LNCaP clone FGC (cell line): ENCODE results near the gene TANGO2.

Experiments
- DNase-seq: peaks from one replicate; pipeline ENCODE4 v3.0.0-alpha.2; 2011; ENCODE audit warnings: low read depth
- H3K4me3 ChIP-seq: 2 replicates; pipeline ENCODE4 v1.5.1; 2011; ENCODE audit warnings: mild to moderate bottlenecking, low read depth, low read length, control low read depth
- CTCF ChIP-seq: IDR thresholded peaks from 2 replicates; pipeline ENCODE4 v1.5.1; 2012; ENCODE audit warnings: mild to moderate bottlenecking; ENCODE audit not compliant: control insufficient read depth, insufficient read depth; ENCODE audit errors: extremely low read depth

The TANGO2 gene

GRCh38 chr22:20021196-20022181, 579 bp downstream of the TANGO2 start:
- no peak for DNase-seq
- peak overlapping the region; percentile 89 for H3K4me3 ChIP-seq
- no peak for TF ChIP-seq CTCF

DNA sequence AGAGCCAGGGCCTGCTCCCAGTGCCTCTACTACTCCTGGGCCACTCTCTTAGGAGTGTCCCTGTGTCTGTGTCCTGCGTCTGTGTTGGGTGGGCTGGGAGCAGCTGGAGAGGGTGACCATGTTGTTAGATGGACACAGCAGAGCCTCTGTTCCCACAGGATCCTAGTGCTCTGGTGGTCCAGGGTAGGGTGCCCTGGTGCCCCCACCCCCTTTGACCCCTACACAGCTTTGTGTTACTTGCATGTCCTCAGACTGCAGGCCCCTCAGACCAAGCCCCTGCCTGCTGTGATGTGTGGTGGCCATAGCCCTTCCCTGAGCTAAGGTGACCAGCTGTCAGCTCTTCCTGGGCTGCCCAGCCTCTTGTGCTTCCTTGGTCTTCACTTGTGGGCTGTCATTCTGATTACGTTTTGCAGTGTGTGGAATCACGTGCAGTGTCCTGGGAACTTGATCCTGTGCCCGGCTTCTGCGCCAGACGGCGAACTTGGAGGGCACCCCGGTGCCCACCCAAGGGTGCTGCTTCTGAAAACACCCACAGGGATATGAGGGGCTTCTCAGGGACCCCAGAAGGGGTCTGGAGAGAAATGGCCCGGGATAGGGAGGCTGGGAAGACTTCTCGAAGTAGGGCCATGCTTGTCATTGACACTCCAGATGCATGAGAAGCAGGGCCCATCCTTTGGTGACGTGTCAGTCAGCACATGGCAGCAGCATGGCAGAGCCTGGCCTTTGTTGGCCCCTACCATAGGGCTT, 1.5 kb downstream of the TANGO2 start:
- H3K4me3 ChIP-seq = peak overlapping the region; percentile 89
- TF ChIP-seq CTCF = no peak
- no peak for DNase-seq

GRCh38 chr22:20022978-20023613, 2.2 kb downstream of the TANGO2 start:
- DNase-seq = no peak
- no peak overlapping the region for H3K4me3 ChIP-seq
- no peak for TF ChIP-seq CTCF

DNA sequence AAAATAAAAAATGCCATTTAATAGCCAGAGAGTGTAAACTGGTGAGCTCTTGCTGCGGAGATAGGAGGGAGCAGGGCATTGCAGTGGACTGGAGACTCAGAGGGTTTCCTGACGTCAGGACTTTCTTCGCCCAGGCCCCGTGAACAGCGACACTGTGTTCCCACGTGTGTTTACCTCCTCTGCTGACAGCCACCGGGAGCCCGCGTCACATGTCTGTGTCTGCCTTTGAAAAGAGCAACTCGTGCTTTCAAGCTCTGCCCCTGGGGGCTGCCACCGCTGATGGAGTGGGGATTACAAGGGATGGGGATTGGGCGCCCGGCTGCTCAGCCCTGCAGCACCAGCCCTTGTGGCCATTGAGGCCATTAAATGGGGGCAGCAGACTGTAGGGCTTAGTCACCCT, 3.3 kb downstream of the TANGO2 start:
- no peak for TF ChIP-seq CTCF
- no peak for DNase-seq
- H3K4me3 ChIP-seq = no peak overlapping the region

GRCh38 chr22:20024650-20025397, 3.9 kb downstream of the TANGO2 start:
- DNase-seq = no peak
- no peak overlapping the region for H3K4me3 ChIP-seq
- TF ChIP-seq CTCF = no peak
